ENCODE data around the gene SLC8A1. TPM values are rescaled to one million over a fixed set of nuclear protein-coding genes. Genes with fewer than 3 reads are reported as not detected.
A peak's percentile ranks its signal among the peaks of the same experiment; 100 is the strongest.

SLC8A1 gene
- total RNA-seq, 2 experiments from 2014 or later, result 0.22 to 0.31 TPM

DNA sequence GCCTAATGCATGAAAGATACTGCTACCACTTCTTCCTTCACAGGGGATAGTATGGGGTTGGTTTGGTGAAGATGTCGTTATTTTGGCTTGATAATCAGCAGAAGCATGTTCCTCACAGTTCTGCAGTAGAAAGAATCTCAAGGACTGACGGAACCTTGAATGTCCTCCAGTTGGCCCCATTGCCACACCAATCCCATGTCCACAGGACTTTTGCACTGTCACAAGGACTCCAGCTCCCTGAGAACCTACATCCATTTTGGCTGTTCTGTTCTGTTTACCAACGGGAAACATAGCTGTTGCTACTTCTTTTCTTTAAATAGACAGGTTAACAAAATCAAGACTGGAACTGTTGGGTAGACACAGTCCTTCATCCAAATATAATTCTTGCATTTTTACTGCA is 270.0 kb downstream of the SLC8A1 start:
- Mint-ChIP-seq H3K27me3 (no peaks in the 10 kb centered on the region), H3K36me3 (no peaks in the 10 kb centered on the region), H3K9me3 (no peaks in the 10 kb centered on the region), H3K4me1 (no peaks in the 10 kb centered on the region), H3K27ac (no peak overlapping the region), H3K4me3 (no peak overlapping the region)
- DNase-seq, result no peak

DNA sequence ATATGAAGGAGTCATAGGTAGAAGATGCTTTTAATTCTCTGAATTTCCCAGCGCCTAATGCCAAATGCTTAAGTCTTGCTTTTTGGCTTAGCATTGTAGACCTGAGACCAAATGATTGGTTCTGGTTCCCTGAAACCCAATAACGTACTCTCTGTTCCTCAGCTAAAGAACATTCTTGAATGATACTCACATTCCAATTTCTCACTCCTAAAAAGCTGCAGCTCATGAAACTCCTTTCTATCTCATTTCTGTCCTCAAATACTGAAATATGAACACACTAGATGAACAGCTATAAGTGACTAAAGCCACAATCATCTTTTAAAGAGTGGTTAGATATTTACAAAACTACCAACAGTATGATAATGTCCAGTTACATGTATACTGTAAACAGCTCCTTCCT is 272.1 kb downstream of the SLC8A1 start:
- H3K36me3 Mint-ChIP-seq, result no peaks in the 10 kb centered on the region

DNA sequence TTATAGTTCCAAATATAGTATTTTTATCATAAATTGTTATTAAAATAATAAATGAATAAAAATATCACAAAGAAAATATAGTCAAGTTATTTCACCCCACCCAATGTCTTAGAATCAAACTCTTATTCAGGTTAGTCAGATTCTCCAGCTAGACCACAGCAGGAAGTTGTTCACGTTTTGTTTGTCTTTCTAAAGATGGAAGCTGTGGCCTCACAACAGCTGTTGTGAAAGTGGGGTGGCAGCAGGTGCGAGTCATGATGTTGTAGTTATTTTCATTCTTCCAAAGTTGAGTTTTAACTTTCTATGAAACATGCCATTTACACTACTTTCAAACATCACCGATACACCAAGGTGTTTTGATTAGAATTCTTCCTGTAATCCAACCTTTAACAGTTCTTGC is 272.9 kb downstream of the SLC8A1 start:
- no peaks in the 10 kb centered on the region for H3K9me3 Mint-ChIP-seq
- no peak overlapping the region for H3K4me3 Mint-ChIP-seq
- H3K4me1 Mint-ChIP-seq, result no peaks in the 10 kb centered on the region
- no peaks in the 10 kb centered on the region for H3K27me3 Mint-ChIP-seq
- no peaks in the 10 kb centered on the region for H3K36me3 Mint-ChIP-seq
- no peak for DNase-seq
- no peak overlapping the region for H3K27ac Mint-ChIP-seq

More for the DNA sequence above, 272.1 kb downstream of the SLC8A1 start:
- no peak overlapping the region for H3K27ac Mint-ChIP-seq
- H3K4me3 Mint-ChIP-seq, result no peak overlapping the region
- DNase-seq, result no peak
- no peaks in the 10 kb centered on the region for H3K27me3 Mint-ChIP-seq
- no peaks in the 10 kb centered on the region for H3K9me3 Mint-ChIP-seq
- no peaks in the 10 kb centered on the region for H3K4me1 Mint-ChIP-seq

DNA sequence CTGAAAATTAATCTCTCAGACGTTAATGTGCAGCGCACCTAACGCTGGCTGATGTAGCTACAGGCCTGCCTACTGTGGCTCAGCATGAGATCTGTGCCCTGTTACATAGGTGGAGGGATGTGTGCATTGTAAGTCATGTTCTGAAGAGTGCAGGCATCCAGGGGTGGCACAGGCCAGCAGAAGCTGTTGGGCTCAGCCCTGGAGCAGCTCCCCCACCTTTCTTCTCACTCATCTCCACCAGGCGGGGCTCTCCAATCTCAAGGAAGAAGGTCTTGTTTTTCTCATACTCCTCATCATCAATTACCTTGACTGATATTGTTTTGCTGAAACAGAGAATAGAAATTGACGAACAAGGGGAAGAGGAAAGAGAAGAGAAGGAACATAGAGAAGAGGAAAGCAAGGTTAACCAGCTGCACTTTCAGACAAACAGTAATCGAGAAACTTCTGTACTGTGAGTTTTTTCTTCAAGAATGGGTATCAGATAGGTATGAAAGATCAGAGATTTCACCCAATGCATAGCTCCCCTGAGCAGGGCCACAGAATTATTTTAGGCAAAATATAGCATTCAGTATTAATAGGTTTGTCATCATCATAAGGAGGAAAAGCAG is 273.6 kb downstream of the SLC8A1 start:
- Mint-ChIP-seq H3K9me3 (no peaks in the 10 kb centered on the region), H3K4me1 (no peaks in the 10 kb centered on the region), H3K4me3 (no peak overlapping the region), H3K27me3 (no peaks in the 10 kb centered on the region), H3K36me3 (no peaks in the 10 kb centered on the region), H3K27ac (no peak overlapping the region)
- DNase-seq, result no peak

DNA sequence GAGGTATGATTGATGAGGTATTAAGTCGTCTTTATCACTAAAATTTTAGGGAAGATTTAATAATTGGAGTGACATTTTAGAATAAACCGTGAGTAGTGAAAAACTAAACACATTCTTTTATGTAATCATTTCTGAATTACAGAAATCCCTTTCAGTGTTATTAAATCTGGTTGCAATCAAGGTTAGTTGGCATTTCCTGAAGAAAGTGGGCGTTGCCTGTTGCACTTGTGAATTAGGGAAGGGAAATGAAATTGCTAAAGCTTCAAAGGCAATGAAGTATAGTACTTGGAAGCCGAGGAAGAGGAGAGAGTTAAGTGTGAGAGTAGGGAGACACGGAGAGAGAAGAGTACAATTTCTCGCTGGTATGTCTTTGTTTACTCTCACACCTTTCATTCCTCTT is 274.5 kb downstream of the SLC8A1 start:
- no peak overlapping the region for H3K4me3 Mint-ChIP-seq

DNA sequence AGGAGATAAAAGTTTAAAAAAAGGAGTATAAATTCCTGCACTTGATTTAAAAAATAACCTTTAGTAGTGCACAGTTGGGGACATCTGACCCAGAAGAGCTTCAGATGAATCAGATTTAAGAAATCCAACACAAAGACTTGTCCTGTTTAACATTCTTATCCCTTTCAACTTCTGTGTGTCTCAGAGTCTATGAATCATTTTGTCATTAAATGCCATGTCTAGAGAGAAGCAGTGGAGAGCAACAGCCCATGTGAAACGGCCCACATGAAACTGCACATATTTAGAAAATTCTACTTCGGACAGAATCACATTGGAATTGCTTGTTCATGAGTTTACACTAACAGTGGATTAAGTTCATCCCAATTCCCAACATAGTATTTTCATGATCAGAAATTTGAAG is 278.6 kb downstream of the SLC8A1 start:
- Mint-ChIP-seq H3K4me1 (peaks cover 5% of the 10 kb centered on the region), H3K36me3 (no peaks in the 10 kb centered on the region), H3K4me3 (no peak overlapping the region), H3K27ac (no peak overlapping the region), H3K27me3 (no peaks in the 10 kb centered on the region), H3K9me3 (no peaks in the 10 kb centered on the region)
- DNase-seq, result no peak

More for the DNA sequence above, 274.5 kb downstream of the SLC8A1 start:
- Mint-ChIP-seq H3K4me1 (no peaks in the 10 kb centered on the region), H3K27ac (no peak overlapping the region), H3K27me3 (no peaks in the 10 kb centered on the region), H3K9me3 (no peaks in the 10 kb centered on the region), H3K36me3 (no peaks in the 10 kb centered on the region)
- DNase-seq, result no peak

DNA sequence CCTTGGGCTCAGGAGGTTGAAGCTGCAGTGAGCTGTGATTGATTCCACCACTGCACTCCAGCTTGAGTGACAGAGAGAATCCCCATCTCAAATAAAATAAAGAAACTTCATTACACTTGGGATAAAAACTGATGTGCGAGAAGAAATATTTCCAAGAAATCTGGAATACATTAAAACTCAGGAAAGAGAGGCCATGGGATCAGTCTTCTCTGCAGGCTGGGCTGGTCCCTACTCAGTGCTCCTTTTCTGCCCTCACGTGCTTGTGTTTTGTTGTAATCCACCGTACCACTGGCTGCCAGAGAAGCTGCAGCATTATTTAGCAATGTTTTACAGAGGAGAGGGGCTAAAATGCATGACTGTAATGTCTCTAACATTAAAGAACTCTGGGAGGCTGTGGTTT is 282.0 kb downstream of the SLC8A1 start:
- Mint-ChIP-seq H3K27me3 (no peaks in the 10 kb centered on the region), H3K4me3 (no peak overlapping the region), H3K9me3 (no peaks in the 10 kb centered on the region), H3K36me3 (no peaks in the 10 kb centered on the region), H3K27ac (no peak overlapping the region), H3K4me1 (peaks cover 7% of the 10 kb centered on the region)
- DNase-seq, result no peak

DNA sequence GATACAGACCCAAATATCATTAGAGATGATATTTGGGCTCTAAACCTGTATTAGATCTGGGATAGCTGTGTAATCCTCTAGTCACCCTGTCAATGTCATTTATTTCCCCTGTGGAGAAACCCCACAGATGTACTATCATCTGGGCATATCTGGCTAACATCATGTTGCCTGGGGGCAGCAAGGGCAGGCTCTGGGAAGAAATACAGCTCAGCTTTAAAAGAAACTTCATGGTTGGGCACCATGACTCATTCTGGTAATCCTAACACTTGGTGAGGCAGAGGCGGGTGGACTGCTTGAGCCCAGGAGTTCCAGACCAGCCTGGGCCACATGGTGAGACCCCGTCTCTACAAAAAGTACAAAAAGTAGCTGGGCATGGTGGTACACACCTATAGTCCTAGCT is 282.5 kb downstream of the SLC8A1 start:
- Mint-ChIP-seq H3K27me3 (no peaks in the 10 kb centered on the region), H3K4me3 (no peak overlapping the region), H3K4me1 (peaks cover 7% of the 10 kb centered on the region), H3K9me3 (no peaks in the 10 kb centered on the region), H3K27ac (no peak overlapping the region), H3K36me3 (no peaks in the 10 kb centered on the region)
- DNase-seq, result no peak

DNA sequence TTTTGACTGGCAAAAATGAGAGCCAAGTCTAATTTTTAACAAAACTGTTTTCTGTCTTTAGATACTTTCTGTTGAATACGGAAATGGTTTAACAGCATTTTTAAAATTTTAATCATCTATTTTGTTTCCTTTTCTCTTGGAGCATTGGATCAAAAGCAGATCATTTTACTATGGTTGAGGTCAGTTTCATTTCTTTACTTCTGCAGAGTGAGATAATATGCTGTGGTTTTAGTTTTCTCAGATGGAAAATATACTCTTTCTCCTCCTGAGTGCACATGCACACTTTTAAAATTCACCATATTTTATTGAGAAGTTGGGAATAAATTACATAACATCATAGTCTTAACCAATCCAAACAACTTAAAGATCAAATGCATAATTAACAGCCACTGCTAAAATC is 283.3 kb downstream of the SLC8A1 start:
- no peaks in the 10 kb centered on the region for H3K9me3 Mint-ChIP-seq
- no peaks in the 10 kb centered on the region for H3K36me3 Mint-ChIP-seq
- no peak overlapping the region for H3K27ac Mint-ChIP-seq
- H3K4me3 Mint-ChIP-seq, result no peak overlapping the region
- peaks cover 7% of the 10 kb centered on the region for H3K4me1 Mint-ChIP-seq
- DNase-seq, result no peak
- H3K27me3 Mint-ChIP-seq, result no peaks in the 10 kb centered on the region

DNA sequence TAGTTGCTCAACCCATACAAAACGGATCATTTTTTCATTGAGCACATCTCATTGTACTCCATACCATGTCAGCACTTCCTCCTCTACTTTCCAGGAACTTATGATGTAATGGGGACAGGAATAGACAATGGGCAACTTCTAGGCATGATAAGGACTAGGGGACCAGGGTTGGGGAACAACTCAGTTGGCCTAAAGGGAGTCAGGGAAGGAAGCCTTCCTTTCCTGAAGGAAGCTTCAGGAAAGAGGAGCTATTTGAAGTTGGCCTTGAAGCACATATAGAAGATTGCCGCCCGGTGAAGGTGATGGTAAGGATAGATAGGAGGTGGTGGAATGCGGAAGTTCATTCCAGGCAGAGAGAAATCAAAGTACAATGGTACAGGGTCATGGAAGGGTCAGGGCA is 283.9 kb downstream of the SLC8A1 start:
- DNase-seq, result no peak
- H3K4me1 Mint-ChIP-seq, result peaks cover 7% of the 10 kb centered on the region
- H3K36me3 Mint-ChIP-seq, result no peaks in the 10 kb centered on the region
- no peaks in the 10 kb centered on the region for H3K27me3 Mint-ChIP-seq
- H3K27ac Mint-ChIP-seq, result peak overlapping the region; percentile 22
- H3K4me3 Mint-ChIP-seq, result no peak overlapping the region
- no peaks in the 10 kb centered on the region for H3K9me3 Mint-ChIP-seq

DNA sequence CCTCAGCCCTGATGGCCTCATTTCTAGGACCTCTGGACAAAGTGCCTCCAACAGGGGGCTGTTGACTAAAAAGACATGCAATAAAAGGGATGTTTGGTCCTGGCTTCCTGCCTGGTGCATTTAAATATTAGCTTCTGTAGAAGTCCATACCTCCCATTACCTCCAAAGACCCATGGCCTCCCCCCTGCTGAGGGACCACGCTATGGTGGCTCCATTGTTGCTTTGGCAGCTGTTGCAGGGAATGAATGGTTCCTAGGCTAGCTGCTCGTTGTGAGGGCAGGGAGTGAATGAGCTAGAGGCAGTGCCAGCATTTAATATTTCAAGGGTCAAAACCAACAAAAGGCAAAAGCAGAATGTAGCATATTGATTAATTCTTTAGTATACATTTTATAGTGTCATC is 285.9 kb downstream of the SLC8A1 start:
- no peaks in the 10 kb centered on the region for H3K36me3 Mint-ChIP-seq
- H3K27ac Mint-ChIP-seq, result no peak overlapping the region
- H3K4me1 Mint-ChIP-seq, result peaks cover 7% of the 10 kb centered on the region
- no peak for DNase-seq
- no peaks in the 10 kb centered on the region for H3K27me3 Mint-ChIP-seq
- H3K4me3 Mint-ChIP-seq, result no peak overlapping the region
- no peaks in the 10 kb centered on the region for H3K9me3 Mint-ChIP-seq

DNA sequence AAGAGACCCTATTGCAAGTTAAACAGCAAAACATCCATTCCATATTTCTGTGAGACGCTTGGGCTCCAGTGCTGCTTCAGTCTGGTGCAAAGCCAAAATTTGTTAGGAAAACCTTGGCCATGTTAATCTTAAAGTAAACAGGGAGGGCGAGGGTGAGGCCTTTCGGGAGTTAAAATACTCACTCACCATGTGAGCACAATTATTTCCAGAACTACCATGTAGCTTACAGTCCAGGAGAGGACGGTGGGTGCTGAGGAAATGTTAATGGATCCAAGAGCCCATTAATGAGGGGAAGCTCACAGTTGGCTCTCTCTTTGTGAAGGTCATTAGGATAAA is 286.4 kb downstream of the SLC8A1 start:
- H3K4me3 Mint-ChIP-seq, result no peak overlapping the region
- no peaks in the 10 kb centered on the region for H3K27me3 Mint-ChIP-seq
- no peak overlapping the region for H3K27ac Mint-ChIP-seq
- H3K36me3 Mint-ChIP-seq, result no peaks in the 10 kb centered on the region
- no peaks in the 10 kb centered on the region for H3K9me3 Mint-ChIP-seq
- H3K4me1 Mint-ChIP-seq, result peaks cover 7% of the 10 kb centered on the region
- DNase-seq, result no peak

DNA sequence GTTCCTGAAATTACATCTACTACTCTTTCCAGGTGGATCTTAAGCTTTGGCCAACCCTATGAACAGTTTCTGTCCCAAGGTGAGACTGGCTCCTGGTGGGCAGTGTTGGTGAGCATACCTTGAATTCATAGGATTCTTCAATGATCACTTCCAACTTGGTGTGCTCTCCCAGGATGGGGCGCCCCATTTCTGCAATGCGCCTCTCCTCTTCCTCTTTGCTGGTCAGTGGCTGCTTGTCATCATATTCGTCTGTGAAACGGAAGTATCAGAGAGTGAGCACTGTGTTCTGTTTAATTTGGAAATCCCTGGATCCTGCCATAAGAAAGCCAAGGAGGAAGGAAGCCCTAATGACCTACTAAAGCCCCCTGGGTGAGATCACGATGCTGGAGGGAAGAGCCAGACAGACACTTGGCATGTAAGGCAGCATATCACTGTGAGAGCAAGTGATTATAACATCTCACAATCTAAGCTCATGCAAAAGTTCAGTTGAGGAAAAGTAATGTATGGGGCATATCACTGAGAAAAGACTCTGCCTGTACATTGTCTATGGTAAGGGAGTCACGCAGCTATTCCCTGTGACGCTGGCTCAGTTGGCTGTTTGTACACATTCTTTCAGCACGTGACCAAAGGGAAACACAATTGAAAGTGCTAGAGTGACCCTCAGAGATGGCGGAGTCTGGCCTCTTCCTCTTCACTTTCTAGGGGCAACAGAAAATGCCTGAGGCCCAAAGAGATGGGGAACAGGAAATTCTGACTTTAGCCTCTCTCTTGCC is 287.0 kb downstream of the SLC8A1 start:
- Mint-ChIP-seq H3K4me1 (peaks cover 7% of the 10 kb centered on the region), H3K36me3 (no peaks in the 10 kb centered on the region), H3K4me3 (no peak overlapping the region), H3K27ac (no peak overlapping the region), H3K27me3 (no peaks in the 10 kb centered on the region), H3K9me3 (no peaks in the 10 kb centered on the region)
- DNase-seq, result no peak

DNA sequence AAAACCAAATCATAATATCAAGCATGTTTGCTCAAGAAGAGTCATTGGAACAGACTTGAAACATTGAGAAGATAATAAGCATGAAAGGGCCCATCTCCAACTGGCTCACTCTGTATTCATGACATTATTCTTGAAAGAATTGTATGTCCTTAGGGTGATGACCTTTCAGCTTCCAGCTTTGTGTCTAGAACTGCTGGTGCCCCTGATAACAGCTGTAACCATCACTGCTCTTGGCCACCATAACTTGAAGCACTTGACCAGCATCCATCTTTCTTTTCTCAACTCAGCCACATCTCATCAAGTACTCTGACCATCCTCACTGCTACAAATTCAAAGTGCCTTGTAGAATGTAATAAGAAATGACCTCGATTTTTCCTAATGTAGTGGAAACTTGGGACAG is 289.9 kb downstream of the SLC8A1 start:
- H3K27ac Mint-ChIP-seq, result no peak overlapping the region
- H3K4me3 Mint-ChIP-seq, result no peak overlapping the region
- H3K36me3 Mint-ChIP-seq, result no peaks in the 10 kb centered on the region
- H3K4me1 Mint-ChIP-seq, result no peaks in the 10 kb centered on the region
- H3K9me3 Mint-ChIP-seq, result no peaks in the 10 kb centered on the region
- no peak for DNase-seq
- no peaks in the 10 kb centered on the region for H3K27me3 Mint-ChIP-seq

DNA sequence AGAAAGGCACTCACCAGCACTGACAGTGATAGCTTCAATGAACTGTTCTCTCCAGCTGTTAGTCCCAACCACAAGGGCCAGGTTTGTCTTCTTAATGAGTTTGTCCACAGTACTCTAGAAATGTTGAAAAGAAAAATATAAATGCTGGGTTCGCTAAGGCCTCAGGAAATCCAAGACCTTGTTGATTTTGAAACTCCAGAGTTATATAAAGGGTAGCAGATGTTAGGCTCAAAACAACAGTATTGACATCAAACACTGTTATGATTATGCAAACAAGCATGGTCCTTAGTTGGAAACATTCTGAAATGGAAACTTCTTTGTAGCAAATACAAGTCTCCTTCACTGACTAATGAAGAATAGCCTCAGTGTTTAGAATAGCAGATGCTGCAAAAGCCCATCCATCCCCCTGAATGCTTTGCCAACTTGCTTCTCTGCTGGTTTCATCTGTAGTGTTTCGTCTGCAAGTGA is 291.1 kb downstream of the SLC8A1 start:
- Mint-ChIP-seq H3K4me1 (no peaks in the 10 kb centered on the region), H3K4me3 (no peak overlapping the region), H3K9me3 (no peaks in the 10 kb centered on the region), H3K27ac (no peak overlapping the region), H3K36me3 (no peaks in the 10 kb centered on the region), H3K27me3 (no peaks in the 10 kb centered on the region)
- no peak for DNase-seq

DNA sequence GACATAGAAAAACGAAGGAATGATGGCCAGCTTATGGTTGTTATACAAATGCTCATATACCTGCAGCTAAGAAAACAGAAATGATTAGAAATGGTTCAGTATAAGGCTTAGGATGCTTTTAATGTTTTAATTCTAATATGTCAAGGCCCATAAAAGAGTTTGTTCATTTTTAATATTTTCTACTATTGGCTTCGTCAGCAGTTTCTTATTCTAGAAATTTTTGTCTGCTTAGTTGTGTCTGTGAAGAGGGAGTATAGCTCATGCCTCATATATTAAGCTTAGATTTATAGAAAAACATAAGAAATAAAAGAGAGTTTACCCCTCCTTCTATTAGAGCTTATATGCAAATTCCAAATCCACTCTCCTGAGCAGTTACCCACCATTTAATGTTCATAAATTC is 292.6 kb downstream of the SLC8A1 start:
- Mint-ChIP-seq H3K27me3 (no peaks in the 10 kb centered on the region), H3K4me3 (no peak overlapping the region)

More for the DNA sequence above, 292.6 kb downstream of the SLC8A1 start:
- Mint-ChIP-seq H3K9me3 (no peaks in the 10 kb centered on the region), H3K4me1 (no peaks in the 10 kb centered on the region), H3K27ac (no peak overlapping the region), H3K36me3 (no peaks in the 10 kb centered on the region)
- DNase-seq, result no peak

Measured in activated naive CD8-positive, alpha-beta T cell treated with anti-CD3 and anti-CD28 coated beads for 36 hours (primary cell).